Bone marrow (tissue), 2 donors: Measurements from ENCODE around the gene SCT.
"Not testable (repeated sequence)": the region's sequence is repeated elsewhere in the genome, so short reads cannot be mapped to it uniquely, and the experiment has no call there.

Source experiments
- DNase-seq, 2 donors: peaks; one replicate each; lab custom pipeline; 2025; lab: John Stamatoyannopoulos, UW

The SCT gene, protein sequence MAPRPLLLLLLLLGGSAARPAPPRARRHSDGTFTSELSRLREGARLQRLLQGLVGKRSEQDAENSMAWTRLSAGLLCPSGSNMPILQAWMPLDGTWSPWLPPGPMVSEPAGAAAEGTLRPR

DNA sequence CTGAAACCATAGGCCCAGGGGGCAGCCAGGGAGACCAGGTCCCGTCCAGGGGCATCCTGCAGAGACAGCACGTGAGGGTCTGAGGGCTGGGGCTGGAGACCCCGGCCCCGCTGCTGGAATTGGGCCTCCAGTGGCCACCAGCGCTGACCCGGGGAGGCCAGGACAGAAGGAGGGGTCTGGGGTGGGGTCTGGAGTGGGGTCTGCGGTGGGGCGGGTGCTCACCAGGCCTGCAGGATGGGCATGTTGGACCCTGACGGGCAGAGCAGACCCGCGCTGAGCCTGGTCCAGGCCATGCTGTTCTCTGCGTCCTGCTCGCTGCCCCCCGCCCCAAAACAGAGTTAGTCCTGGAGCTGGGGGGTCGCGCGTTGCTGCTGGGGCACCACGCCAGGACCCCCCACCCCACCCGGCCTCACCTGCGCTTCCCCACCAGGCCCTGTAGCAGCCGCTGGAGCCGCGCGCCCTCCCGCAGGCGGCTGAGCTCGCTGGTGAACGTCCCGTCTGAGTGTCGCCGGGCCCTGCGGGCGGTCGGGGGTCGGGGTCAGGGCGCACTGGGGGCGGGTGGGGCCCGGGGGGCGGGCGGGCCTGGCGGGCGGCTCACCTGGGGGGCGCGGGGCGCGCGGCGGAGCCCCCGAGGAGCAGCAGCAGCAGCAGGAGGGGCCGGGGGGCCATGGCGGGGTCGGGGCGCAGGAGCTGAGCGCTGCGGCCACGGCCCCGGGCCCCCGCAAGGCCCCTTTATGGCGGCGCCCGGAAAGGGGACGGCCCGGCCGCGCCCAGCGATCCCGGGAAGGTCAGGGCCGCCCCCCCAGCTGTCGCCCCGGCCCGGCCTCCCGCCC is at the start of gene SCT:
SCT (minus strand) TSS at position 707 of the 833 bp plus-strand sequence; CDS start at position 669, 38 bp downstream.
- DNase-seq = no peak

DNA sequence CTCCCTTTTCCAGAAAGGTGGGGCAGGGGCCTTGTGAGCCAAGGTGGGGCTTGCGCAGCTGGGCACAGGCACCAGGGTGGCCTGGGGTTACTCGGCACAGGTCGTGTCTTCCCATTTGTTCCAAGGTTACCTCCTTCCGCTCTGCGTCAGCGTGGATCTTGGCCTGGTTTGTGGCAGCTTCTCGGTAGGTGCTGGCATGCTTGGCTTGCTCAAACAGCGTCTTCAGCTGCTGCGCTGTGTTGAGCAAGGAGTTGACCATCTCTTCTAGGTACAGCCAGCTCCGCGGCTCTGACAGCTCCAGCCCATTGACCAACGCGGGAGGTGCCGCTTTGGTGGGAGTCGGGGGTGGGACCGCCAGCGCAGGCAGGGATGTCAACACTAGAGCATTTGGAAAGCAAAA is 47.4 kb upstream of the SCT start:
- no peak for DNase-seq

DNA sequence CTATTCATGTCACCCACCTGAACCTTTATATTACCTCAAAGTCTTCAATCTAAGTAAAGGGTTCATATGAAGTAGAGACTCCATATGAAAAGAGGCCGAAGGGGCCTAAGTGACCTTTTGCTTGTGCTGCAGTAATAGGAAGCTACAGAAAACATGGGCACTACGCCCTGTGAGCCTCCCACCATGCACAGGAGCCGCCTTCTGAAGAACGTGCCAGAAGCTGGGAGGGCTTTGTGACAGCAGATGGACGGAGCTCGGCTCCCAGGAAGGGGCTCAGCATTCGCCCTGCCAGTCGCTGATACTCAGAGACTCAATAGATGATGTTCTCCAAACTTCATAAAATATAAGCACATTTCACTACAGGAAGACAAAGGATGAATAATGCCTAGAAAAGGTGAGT is 46.9 kb upstream of the SCT start:
- no peak for DNase-seq

DNA sequence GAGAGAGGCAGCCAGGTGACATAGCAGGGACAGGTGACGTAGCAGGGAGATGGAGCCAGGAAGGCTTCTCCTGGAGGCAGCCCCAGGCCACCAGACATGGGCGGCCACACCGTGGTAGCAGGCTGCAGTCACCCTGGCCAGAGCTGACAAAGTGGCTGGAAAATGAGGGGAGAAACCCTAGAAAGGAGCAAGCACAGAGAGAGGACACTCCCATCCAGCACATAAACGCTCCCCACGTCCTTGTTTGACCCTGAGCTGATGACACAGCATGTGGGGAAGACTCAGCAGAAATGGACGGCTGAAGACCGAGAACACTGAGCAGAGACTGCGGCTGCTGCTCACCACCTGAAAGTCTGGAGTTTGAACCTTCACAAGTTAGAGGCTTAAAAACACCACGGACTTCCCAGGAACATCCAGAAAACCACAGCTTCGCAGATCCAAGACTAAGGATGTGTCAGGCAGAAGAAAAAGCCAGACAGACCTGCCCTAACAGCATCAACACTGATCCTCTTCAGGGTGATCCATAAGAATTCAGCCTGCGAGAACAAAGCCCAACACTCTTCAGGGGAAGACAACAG is 38.8 kb upstream of the SCT start:
- no peak for DNase-seq

DNA sequence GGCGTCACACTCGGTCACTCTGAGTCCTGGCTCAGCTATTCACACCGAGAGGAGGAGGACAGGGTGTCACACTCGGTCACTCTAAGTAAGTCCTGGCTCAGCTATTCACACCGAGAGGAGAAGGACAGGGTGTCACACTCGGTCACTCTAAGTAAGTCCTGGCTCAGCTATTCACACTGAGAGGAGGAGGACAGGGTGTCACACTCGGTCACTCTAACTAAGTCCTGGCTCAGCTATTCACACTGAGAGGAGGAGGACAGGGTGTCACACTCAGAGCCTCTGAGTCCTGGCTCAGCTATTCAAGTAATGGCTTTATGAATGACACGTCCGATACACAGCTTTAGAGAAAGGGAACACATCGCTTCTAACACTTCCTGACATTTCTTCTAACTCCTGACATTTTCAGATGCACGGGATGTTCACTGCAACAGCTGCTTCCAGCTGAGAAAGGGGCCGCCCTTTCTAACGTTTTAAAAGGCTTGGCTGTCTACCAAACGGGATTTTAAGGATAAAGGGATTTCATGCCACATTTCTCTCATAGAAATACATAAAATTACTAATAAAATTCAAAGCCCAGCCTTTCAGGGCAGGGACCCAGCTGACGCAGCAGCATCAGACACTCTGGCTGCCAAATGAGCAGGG is 38.2 kb upstream of the SCT start:
- DNase-seq = no peak

DNA sequence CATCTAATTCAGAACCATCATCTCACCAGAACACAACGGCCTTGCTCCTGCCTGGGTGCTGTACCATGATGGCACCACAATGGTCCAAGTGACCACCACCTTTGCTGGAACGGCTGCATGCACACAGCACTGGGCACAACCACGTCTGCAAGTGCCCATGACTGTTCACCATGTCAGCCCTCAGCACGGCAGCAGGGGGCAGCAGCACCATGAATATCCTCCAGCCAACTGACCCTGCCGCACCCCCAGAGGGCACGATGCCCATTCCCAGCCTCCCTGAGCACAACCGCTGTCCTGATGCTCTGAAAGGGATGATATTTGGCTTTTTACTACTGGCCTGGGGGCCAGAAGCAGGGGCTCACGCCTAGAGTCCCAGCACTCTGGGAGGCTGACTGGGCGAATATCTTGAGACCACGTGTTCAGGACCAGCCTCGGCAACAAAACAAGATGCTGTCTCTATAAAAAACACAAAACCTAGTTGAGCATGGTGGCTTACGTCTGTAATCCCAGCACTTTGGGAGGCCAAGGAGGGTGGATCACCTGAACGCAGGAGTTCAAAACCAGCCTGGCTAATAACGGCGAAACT is 35.8 kb upstream of the SCT start:
- DNase-seq = peak; percentile 17 to 22

DNA sequence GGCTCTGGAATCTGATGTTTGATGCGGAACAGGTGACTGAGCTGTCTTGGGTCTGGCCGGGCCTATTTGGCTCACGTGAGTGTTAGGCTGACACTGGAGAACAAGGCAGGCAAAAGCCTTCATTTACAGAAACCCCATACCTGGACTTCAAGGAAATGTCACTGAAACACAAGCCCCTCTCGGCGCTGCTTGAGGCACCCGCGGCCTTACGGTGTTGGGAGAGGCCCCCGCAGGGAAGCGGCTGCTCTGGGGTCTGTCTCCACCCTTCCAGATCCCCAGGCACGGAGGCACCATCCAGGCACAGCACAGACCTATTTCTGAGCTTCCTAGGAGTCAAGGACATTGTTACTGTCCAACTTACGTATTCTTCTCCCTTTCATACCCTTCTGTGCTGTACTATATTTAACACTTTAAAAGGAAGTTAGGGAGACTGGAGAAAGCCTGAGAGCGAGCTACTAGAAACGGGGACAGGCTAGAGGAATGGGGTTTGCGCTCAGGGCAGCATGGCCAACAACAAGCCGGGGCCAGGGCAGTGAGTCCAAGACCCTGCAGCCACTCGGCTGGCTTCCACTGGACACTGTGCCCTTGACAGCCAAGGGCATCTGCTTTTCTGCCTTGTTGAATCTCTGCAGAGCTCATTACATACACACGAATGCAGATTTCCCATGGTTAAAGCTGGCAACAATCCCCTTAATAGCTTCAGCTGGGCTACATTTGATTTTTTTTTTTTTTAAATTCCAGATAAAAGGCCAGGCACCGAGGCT is 33.9 kb upstream of the SCT start:
- DNase-seq = no peak

DNA sequence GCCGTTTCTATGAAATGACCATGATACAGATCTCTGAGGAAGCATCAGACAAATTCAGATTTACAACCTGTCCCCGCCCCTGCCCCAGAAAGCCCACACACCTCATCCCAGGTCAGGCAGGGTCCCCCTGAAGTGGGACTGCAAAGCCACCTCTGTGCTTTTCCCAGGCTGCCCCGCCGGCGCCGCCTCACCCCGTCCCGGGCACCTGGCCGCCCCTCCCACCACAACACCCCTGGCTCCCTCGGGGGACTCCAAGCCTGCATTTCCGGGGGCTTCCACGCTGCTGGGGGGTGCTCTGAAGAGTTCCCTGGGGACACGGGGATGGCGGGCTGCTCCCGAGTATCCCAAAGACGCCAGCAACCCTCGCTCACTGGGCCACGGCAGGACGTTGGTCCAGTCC is 33.3 kb upstream of the SCT start:
- no peak for DNase-seq

DNA sequence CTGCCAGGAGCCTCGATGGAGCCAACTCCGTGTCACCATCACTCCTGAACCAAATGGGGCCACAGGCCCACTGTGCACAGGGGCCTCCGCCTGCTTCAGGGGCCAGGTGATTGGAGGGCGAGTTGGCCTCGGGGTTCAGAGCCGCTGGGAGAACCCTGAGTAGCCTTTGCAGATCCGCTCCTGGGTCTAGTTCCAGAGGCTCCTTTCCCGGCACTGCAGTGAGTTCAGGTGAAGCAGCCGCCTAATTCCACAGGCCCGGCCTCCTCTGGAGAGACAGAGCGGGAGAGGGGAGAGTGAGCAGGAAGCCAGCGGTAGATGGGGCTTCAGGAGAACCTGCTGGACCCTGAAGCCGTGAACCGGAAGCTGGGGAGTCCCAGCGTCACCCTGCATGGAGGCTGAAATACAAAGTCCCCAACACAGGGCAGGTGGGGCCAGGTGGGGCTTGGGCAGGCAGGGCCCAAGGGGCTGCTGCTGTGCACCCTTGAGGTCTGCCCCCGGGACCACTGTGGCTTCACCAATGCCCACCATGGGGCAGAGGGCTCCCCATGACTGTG is 32.6 kb upstream of the SCT start:
- no peak for DNase-seq

DNA sequence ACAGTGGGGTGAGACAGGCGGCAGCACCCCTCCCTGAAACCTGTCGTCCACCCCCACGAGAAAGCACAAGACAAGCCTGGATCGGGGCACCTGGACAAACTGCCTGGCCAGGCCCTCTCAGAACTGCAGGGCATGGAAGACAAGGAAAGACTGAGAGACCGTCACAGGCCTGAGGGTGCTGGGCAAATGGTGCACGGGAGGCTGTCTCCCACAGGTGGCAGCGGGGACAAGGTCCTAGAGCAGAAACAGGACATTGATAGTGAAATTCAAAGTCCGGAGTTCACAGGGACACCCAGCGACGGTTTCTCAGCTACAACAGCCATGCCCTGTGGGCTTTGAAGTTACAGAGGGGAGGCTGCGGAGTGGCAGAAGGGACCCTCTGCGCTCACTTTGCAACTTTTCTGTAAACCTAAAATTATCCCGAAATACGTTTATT is 30.7 kb upstream of the SCT start:
- DNase-seq = no peak

DNA sequence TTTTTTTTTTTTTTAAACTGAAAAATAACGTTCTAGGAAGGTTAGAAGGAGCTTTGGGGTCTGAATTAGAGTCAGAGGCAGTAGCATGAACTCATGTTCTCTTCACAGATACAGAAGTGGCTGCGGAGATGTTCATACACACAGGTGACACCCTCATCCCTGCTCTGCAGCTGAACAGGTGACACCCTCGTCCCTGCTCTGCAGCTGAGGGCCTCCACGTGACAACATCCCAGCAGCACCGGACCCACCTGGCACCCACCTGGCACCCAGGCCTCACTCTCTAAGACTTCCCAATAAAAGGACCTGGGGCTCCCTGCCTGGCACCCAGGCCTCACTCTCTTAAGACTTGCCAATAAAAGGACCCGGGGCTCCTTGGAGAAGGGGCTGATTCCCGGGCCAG is 29.9 kb upstream of the SCT start:
- DNase-seq = no peak

DNA sequence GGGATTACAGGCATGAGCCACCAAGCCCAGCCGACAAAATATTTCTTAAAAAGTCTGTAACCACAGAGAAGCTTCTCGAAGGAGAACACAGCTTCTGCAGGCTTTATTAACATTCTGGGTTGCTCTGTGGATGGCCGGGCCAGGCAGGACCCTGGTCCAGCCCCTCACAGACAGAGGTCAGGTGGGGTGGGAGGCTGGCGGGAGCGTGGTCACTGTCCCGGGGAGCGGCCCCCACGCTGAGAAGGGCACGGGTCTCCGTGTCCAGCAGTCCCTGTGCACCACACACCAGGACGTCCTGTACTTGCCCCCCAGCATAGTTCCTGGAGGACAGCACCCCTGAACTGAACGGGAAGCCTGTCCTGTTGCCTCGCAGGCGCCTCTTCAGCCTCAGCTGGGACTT is 29.4 kb upstream of the SCT start:
- DNase-seq = no peak

DNA sequence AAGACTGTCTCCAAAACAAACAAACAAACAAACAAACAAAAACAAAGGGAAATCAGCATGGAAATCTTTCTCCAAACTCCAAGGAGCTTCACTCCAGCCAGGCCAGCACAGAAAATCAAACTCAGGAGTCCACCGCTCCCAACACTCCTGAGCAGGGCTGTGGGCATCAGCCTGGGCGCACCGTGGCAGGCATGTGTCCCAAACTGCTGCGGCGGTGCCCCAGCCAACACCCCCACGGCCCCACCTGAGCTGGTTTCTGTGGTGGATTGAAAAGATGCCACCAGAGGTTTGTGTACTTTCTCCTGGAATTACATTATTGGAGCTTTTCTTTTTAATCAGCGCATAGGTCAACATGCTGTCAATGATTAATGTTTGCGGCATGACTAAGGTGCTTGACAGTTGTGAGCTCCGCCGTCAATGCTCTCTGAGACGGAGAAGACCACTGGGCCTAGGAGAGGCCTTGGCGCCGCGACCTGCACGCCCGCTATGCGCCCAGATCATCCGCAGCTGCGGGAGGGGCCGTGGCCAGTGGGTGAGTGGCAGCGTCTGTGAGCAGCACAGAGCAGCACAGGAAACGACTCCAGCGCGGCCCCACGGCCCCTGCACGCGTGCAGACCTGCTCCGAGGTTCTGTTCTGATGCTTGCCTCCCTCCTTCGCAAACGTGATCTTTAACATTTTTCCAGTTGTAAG is 28.2 kb upstream of the SCT start:
- DNase-seq = no peak

DNA sequence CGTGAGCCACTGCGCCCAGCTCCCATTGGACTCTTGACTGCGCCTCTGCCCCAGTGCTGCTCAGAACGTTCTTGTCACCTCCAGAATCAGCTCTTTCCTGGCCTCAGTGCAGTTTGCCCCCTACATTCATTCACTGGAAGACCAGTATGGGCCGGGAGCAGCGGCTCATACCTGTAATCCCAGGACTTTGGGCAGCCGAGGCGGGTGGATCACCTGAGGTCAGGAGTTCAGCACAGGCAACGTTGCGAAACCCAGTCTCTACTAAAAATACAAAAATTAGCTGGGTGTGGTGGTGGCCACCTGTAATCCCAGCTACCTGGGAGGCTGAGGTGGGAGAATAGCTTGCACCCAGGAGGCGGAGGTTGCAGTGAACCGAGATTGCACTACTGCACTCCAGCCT is 27.5 kb upstream of the SCT start:
- DNase-seq = not testable (repeated sequence)

DNA sequence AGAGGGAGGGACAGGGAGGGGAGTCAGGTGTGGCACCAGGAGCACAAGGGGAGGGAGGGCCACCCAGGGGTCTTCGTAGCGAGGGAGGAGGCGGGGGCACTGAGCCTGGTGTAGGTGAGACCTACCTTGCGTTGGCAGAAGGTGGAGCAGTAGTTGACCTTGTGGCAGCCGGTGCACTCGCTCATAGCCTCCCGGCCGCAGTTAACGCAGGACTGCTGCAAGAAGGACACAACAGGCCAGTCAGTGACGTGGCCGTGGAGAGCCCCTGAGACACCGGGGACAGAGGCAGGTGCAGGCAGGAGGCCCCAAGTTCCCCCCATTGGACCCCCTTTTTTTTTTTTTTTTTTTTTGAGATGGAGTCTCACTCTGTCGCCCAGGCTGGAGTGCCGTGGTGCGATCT is 26.9 kb upstream of the SCT start:
- no peak for DNase-seq

DNA sequence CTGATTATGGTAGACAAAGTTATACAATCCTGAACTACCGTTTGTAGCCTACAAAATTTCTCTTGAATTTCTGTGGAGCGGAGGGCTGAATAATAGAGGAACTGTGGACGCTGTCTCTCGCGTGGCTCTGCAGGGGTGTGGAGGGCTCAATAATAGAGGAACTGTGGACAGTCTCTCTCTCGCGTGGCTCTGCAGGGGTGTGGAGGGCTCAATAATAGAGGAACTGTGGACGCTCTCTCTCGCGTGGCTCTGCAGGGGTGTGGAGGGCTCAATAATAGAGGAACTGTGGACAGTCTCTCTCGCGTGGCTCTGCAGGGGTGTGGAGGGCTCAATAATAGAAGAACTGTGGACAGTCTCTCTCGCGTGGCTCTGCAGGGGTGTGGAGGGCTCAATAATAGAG is 26.2 kb upstream of the SCT start:
- DNase-seq = not testable (repeated sequence)

DNA sequence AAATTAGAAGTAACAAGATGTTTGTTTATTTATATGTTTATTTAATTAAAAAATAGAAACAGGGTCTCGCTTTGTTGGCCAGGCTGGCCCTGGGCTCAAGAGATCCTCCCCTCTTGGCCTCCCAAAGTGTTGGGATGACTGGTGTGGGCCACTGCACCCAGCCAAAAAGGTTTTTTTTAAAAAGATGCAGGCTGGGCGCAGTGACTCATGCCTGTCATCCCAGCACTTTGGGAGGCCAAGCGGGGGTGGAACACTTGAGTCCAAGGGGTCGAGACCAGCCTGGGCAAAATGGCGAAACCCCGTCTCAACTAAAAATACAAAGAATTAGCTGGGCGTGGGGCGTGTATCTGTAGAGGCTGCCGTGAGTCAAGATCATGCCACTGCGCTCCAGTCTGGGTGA is 23.5 kb upstream of the SCT start:
- no peak for DNase-seq

DNA sequence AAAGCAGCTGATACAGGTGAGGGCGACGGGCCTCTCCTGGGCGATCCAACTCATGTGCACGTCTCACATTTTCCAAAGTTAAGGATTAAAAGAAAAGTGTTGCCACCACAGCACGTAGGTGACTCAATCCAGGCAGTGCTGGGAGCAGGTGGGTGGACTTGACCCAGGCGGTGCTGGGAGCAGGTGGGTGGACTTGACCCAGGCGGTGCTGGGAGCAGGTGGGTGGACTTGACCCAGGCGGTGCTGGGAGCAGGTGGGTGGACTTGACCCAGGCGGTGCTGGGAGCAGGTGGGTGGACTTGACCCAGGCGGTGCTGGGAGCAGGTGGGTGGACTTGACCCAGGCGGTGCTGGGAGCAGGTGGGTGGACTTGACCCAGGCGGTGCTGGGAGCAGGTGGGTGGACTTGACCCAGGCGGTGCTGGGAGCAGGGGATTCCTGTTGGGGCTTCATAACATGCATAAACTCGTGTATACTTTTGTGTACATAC is 20.7 kb upstream of the SCT start:
- DNase-seq = not testable (repeated sequence)

DNA sequence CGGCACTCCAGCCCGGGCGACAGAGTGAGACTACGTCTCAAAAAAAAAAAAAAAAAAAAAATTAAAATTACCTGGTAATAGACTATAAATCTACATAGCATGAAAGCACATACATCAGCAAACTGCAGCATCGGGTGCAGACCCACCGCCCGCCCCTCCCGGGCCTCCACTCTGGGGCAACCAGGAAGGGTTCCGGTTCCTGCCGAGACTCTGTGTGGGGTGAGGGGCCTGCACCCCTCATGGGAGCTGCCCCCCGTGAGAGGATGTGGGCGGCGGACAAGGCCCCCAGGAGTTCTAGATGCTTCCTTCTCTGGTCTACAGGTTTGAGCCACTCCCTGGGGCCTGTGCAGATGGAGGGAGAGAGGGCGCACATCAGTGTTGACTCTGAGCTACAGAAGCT is 19.2 kb upstream of the SCT start:
- DNase-seq = no peak

DNA sequence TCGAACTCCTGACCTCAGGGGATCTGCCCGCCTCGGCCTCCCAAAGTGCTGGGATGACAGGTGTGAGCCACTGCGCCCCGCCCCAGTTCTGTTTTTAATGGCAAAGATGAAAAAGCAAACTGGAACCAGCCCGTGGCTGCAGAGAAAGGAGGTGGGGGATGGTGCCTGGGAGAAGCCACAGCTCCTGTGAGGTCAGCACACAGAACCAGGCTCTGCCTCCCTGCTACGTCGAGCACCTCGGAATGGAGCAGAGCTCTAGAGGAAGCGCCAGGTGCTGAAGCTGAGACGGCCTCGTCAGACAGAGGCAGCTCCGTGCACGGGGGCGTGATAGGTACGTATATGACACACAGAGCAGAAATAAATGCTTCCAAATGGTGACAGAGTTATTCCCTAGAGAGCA is 18.6 kb upstream of the SCT start:
- DNase-seq = no peak
